Measurements from ENCODE around the gene ZNF593. TPM values are rescaled to one million over a fixed set of nuclear protein-coding genes. Genes with fewer than 3 reads are reported as not detected.

Gene ZNF593
- total RNA-seq, 2 donors from 2014 or later, result 25.2 to 33.0 TPM

GRCh38 chr1:26148887-26149286 is 20.8 kb upstream of the ZNF593 start:
- H3K36me3 ChIP-seq (replicated peaks in 1 of 2; ENCODE audit: insufficient read depth in 1 of 2, low read depth in 2 of 2), result no peaks in the 10 kb centered on the region
- H3K27ac ChIP-seq, result no peak overlapping the region
- H3K9me3 ChIP-seq, result no peaks in the 10 kb centered on the region
- no peaks in the 10 kb centered on the region for H3K27me3 ChIP-seq
- no peak for TF ChIP-seq POLR2A (IDR thresholded peaks at IDR 0.05)
- TF ChIP-seq CTCF (IDR thresholded peaks at IDR 0.05), result no peak
- no peak for ATAC-seq
- intact Hi-C loops (cut with DNase I), result loop anchor here (5.0 kb wide), 1 partner anchor 47 kb away; no protein-coding TSS in a partner anchor
- H3K4me3 ChIP-seq, result no peak overlapping the region
- DNase-seq, result no peak
- peaks cover 6% of the 10 kb centered on the region for H3K4me1 ChIP-seq

- no peak overlapping the region for H3K4me3 ChIP-seq
- H3K27me3 ChIP-seq, result peaks cover 0 to 5% of the 10 kb centered on the region in 2 donors
- ATAC-seq (no peak), DNase-seq (no peak)
- no peak overlapping the region for H3K27ac ChIP-seq
- intact Hi-C loops (cut with DNase I), result no loop called here
- H3K36me3 ChIP-seq (replicated peaks in 1 of 2; ENCODE audit: insufficient read depth in 1 of 2, low read depth in 2 of 2), result no peaks in the 10 kb centered on the region
- H3K4me1 ChIP-seq, result no peaks in the 10 kb centered on the region
- no peaks in the 10 kb centered on the region for H3K9me3 ChIP-seq
- 58 to 63% methylated on average over 5 of the region's 5 CpGs for WGBS, 2 donors
- TF ChIP-seq POLR2A (IDR thresholded peaks at IDR 0.05) (no peak), CTCF (IDR thresholded peaks at IDR 0.05) (no peak)
Observed at GRCh38 chr1:26153966-26154532, 15.7 kb upstream of the ZNF593 start.

- H3K4me3 ChIP-seq, result no peak overlapping the region
- intact Hi-C loops (cut with DNase I), result no loop called here
- peak overlapping the region in 1 of 4 donors; percentile 28 for H3K27ac ChIP-seq
- TF ChIP-seq CTCF (IDR thresholded peaks at IDR 0.05), result no peak
- TF ChIP-seq POLR2A (IDR thresholded peaks at IDR 0.05), result no peak
- no peaks in the 10 kb centered on the region for H3K4me1 ChIP-seq
- WGBS, 2 donors, result 70 to 87% methylated on average over 8 to 9 of the region's 9 CpGs
- H3K36me3 ChIP-seq (replicated peaks in 1 of 2; ENCODE audit: insufficient read depth in 1 of 2, low read depth in 2 of 2), result no peaks in the 10 kb centered on the region
- H3K27me3 ChIP-seq, result peaks cover 0 to 5% of the 10 kb centered on the region in 2 donors
- no peak for DNase-seq
- ATAC-seq, result no peak
- H3K9me3 ChIP-seq, result no peaks in the 10 kb centered on the region
Observed at GRCh38 chr1:26154750-26155149, 15.0 kb upstream of the ZNF593 start.

- intact Hi-C loops (cut with DNase I), result no loop called here
- no peaks in the 10 kb centered on the region for H3K36me3 ChIP-seq (replicated peaks in 1 of 2; ENCODE audit: insufficient read depth in 1 of 2, low read depth in 2 of 2)
- H3K4me1 ChIP-seq, result no peaks in the 10 kb centered on the region
- peak overlapping the region in 2 of 4 donors; percentile 28 to 33 for H3K27ac ChIP-seq
- WGBS, 2 donors, result 68 to 81% methylated on average over 19 to 21 of the region's 21 CpGs
- no peaks in the 10 kb centered on the region for H3K9me3 ChIP-seq
- H3K27me3 ChIP-seq, result peaks cover 0 to 5% of the 10 kb centered on the region in 2 donors
- no peak for TF ChIP-seq CTCF (IDR thresholded peaks at IDR 0.05)
- peak in 1 of 3 donors; percentile 9 for TF ChIP-seq POLR2A (IDR thresholded peaks at IDR 0.05)
- H3K4me3 ChIP-seq, result no peak overlapping the region
- DNase-seq (no peak), ATAC-seq (peak; percentile 24)
Observed at GRCh38 chr1:26155370-26156284, 14.1 kb upstream of the ZNF593 start.

Data from body of pancreas (tissue), 4 donors.